ENCODE results near the gene GOLIM4. TPM values are rescaled to one million over a fixed set of nuclear protein-coding genes. Genes with fewer than 3 reads are reported as not detected.
A peak's percentile ranks its signal among the peaks of the same experiment; 100 is the strongest.

The GOLIM4 gene
- total and polyA plus RNA-seq, 2 of the 13 experiments (the other 11 are each of a cell fraction or from before 2014, with no cell fraction given), result 10.9 to 47.7 TPM

GRCh38 chr3:168095611-168096209 is at the start of gene GOLIM4 (continued):
- TF ChIP-seq ZNF788 (CRISPR knock-in tag; IDR thresholded peaks at IDR 0.05; ENCODE audit: borderline replicate concordance) (peak; percentile 30; the same call in 1 of the 2 replicates), ZNF468 (CRISPR knock-in tag; IDR thresholded peaks at IDR 0.05) (no peak), POGZ (CRISPR knock-in tag; IDR thresholded peaks at IDR 0.05) (peak; percentile 72; the same call in 1 of the 2 replicates), ELF3 (CRISPR knock-in tag; IDR thresholded peaks at IDR 0.05) (peak; percentile 45; the same call in 1 of the 2 replicates), ZZZ3 (CRISPR knock-in tag; IDR thresholded peaks at IDR 0.05; ENCODE audit: borderline replicate concordance) (no peak), ZNF20 (CRISPR knock-in tag; IDR thresholded peaks at IDR 0.05) (no peak), ZNF883 (CRISPR knock-in tag; IDR thresholded peaks at IDR 0.05; ENCODE audit: not compliant biosample characterization) (peak; percentile 74), SMAD9 (CRISPR knock-in tag; IDR thresholded peaks at IDR 0.05) (0 out of 2 replicates have a peak, but pooled peaks have one; percentile 22), TFAP4 (IDR thresholded peaks at IDR 0.05; ENCODE audit: borderline replicate concordance, low read depth) (peak; percentile 35; the same call in 1 of the 2 replicates), ZNF691 (CRISPR knock-in tag; IDR thresholded peaks at IDR 0.05; ENCODE audit: borderline replicate concordance, low read depth) (no peak), HMGXB4 (CRISPR knock-in tag; IDR thresholded peaks at IDR 0.05; ENCODE audit: borderline replicate concordance in 1 of 2, low read depth in 1 of 2) (no peak; a peak in 1 of 4 replicates), HDAC2 (CRISPR knock-in tag; IDR thresholded peaks at IDR 0.05) (no peak), ZNF329 (CRISPR knock-in tag; IDR thresholded peaks at IDR 0.05; ENCODE audit: low read depth) (no peak; the same call in 1 of the 2 replicates), CCAR2 (optimal IDR thresholded peaks at IDR 0.05; ENCODE audit: low read depth, low read length) (no peak), ZNF44 (CRISPR knock-in tag; IDR thresholded peaks at IDR 0.05) (no peak), ZNF75D (CRISPR knock-in tag; IDR thresholded peaks at IDR 0.05; ENCODE audit: borderline replicate concordance) (no peak), ZNF121 (CRISPR knock-in tag; IDR thresholded peaks at IDR 0.05) (no peak; the same call in 1 of the 2 replicates), MYC (CRISPR knock-in tag; IDR thresholded peaks at IDR 0.05; ENCODE audit: borderline replicate concordance) (peak; percentile 98), TOE1 (CRISPR knock-in tag; IDR thresholded peaks at IDR 0.05) (no peak), ZNF260 (CRISPR knock-in tag; IDR thresholded peaks at IDR 0.05; ENCODE audit: borderline replicate concordance, low read depth) (no peak), ELF1 (CRISPR knock-in tag; IDR thresholded peaks at IDR 0.05) (peak; percentile 79), NR0B2 (CRISPR knock-in tag; IDR thresholded peaks at IDR 0.05) (peak; percentile 70), HNRNPK (IDR thresholded peaks at IDR 0.05; ENCODE audit: low read depth, low read length, poor library complexity, severe bottlenecking) (peak; percentile 79), FOXK2 (IDR thresholded peaks at IDR 0.05) (no peak), ZNF83 (CRISPR knock-in tag; IDR thresholded peaks at IDR 0.05; ENCODE audit: borderline replicate concordance) (no peak)

Data from HepG2 (cell line).